G401.6 (cell line): Measurements from ENCODE around the gene PLCD4.

Experiments
- FAIRE-seq: peaks from 2 replicates; lab custom pipeline; 2012; peaks lifted over from hg19 to GRCh38; lab: Jason Lieb, UNC

The PLCD4 gene

DNA sequence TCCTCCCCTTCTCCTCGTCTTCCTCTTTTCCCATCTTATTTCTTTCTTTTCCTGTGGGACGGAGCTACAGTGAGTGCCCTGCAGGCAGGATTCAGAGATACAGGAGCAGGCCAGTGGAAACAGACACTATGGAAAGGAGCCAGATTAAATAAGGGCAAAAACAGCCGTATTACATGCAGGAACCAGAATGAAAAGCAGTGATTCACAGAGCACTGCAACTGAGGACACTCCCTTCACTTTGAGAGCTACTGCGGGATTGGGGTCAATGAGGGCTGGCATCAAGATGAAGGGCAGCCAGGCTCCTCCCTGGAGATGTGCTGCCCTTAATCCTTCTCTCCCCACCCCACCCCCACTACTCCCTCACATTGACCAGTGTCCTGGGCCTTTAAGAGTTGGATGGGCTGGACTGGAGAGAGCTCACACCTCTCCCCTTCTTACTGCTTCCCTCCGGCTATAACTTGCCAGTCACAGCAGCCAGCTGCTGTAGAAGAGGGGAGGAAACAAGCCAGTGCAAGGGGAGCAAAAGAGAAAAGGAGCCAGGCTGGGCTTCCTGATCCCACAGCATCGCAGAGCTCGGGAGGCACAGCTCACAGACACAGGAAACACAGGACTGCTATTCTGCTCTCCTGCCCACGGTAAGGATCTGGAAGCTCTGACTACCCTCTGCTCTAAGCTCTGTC, at the start of gene PLCD4:
Gene PLCD4, plus strand, starts transcription at position 464 of the 680 bp plus-strand sequence. CDS start 7,841 bp downstream, outside the sequence.
- no peak for FAIRE-seq

DNA sequence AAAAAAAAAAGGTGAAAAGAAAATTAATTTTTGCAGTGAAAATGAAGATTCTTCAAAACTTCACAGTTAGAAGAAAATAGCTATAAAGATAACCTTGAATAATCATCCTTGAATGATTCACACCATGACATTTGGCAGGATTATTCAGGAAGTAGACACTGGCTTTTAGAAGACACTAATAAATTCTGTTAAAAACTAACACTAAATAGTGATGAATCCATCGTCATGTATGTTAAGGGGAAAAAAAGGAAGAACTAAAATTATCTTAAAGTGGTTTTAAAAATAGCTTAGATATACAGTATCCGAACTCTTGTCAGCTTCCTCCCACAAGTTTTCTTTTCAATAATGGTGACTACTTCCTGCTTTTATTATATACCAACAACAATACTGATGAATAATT, 49.8 kb upstream of the PLCD4 start:
- FAIRE-seq: peak; percentile 36

DNA sequence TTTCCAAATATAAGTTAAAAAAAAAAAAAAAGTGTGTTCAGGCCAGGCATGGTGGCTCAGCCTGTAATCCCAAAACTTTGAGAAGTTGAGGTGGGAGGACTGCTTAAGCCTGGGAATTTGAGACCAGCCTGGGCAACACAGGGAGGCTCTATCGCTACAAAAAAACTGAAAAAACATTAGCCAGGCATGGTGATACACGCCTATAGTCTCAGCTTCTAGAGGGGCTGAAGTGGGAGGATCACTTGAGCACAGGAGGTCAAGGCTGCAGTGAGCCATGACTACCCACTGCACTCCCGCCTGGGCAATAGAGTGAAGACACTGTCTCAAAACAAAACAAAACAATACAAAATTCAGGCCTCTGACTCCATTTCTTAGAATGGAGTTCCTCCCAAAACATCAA, 48.7 kb upstream of the PLCD4 start:
- no peak for FAIRE-seq

DNA sequence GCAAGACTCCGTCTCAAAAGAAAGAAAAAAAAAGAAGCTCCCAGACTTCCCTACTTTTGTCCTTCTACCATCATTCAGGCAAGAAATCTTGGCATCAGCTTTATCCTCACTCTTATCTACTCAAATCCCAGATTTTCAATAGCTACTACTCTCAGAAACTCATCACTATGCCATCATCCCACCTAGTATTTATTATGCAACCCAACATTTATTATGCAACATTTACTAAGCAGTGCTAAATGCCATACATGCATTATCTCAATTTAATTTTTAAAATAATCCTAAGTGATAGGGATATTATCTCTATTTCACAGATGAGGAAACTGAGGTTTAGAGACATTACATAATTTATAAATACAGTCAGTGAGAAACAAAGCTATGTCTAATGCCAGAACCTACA, 43.6 kb upstream of the PLCD4 start:
- FAIRE-seq: no peak

DNA sequence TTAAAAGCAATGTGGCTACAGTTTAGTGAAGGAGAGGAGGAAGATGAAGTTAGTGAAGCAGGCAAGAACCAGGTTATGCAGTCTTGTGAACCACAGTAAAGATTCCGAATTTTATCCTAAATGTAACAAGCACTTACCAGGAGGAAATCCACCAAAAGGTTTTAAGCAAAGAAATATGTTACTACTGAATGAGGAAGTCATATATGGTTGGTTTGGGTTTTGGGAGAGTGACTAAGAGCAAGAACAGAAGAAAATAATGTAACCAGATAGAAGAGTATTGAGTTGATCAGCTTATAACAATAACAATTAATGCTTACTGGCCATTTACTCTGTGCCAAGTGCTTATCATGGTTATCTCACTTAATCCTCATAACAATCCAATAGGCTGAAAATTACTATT, 41.4 kb upstream of the PLCD4 start:
- FAIRE-seq: no peak

DNA sequence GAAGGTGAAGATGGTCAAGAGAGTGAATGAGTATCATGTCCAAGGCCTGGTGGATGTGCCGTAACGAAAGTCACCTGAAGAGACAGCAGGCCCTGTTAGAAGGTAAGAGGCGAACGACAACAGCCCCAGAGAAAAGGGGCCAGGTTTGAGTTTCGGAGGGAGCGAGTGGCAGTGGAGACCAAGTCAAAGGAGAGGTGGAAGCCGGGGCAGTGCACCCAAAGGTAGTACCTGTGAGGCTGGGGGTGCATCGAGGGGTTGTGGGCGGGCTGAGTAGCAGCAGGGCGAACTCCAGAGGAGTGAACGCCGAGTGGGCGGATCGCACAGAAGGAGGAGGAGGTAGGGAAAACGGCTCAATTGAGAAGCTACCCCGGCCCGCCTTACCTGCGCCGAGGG, 39.9 kb upstream of the PLCD4 start:
- no peak for FAIRE-seq

DNA sequence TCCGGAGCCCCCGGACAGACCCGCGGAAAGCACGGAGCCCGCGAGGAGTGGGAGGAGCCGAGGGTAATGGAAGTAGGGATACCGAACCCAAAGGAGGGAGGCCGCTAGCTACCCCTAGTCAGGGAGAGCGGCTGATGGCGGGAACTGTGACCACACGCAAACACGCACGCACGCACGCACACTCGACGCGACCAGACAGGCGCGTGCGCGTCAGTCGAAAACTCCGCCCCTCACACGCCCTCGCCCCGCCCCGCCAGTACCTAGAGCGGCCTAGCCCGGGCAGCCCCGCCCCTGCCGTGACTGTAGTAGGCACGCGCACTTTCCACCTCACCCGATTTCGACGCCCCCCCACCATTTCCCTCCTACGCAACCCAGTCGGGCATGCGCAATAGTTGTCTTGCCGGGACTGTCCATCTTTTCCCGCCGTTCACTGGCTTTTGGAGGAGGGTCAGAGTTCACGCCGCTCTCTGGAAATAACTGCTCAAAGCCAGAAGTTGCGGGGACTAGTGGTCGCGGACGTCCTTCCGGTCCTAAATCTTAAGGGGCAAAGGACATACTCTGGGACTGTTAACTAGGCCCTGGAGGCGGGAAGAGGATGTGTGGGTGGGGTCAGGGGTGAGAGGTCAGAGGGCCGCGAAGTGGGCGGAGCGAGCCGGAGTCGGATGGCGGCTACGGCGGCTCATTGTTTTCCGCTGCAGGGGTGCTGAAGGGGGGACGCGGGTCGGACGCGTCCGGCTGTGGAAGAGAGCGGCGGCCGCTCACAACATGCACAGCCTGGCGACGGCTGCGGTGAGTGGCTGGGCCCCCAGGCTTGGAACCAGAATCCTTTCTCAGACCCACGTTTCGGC, 39.3 kb upstream of the PLCD4 start, which contains the start of the genes CNOT9 and USP37:
Gene CNOT9, plus strand, starts transcription at position 650 of the 848 bp plus-strand sequence. Its CDS starts 116 bp downstream, at position 766.
Gene USP37, minus strand, starts transcription at position 162 of the 848 bp plus-strand sequence. CDS start 9,698 bp downstream, outside the sequence.
- peak; percentile 96 for FAIRE-seq

DNA sequence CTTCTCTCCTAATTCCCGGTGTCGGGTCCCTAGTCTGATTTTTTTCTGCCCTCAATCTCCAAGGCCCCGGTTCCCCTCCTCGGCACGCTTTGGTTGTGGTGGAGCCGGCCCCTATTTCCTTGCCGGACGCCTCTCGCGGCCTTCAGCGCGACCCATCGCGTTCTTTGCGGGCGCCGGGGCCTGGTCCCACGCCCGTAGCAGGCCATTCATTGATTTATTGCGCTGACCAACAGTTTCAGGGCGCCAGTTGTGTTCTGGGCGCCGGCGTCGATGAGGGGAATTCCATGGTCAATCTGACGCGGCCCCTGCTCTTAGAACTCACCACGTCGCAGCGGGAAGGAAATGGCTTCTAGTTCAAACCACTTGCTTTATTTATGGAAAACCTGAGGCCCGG, 38.7 kb upstream of the PLCD4 start:
- no peak for FAIRE-seq

DNA sequence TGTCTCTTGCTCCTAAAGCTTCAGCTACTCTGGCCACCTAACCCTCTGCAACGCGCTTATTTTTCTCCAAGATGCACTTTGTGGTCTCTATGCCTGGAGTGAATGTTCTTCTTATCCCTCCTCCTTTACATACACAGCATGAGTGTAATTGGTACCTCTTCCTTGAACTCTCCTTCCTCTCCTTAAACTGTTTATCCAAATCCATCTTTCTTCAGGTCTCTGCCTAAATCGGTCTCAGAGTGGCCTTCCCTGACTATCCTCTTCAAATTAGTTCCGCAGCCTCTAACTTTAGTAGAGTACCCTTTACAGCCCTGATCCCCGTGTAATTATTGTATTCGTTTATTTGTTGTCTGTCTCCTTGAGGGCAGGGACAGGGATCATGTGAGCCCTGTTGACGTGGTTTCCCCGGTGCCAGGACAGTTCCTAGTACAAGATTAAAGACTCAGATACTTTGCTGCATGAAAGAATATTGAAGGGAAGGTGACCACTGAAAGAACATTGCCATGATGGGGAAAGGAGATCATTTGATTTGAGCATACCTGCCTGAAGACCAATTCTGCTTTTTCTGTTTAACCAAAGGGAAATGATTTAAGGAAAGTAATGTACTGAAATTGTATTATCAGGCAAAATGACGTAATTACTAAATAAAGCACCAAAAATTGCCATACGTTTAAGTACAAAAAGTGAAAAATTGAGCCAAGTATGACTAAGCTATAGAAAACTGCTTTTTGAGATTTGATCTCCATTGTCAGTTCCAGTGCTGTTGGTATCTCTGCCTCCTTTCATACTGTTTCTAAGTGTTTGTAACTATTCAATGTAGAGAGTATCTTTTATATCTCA, 37.8 kb upstream of the PLCD4 start:
- FAIRE-seq: no peak

DNA sequence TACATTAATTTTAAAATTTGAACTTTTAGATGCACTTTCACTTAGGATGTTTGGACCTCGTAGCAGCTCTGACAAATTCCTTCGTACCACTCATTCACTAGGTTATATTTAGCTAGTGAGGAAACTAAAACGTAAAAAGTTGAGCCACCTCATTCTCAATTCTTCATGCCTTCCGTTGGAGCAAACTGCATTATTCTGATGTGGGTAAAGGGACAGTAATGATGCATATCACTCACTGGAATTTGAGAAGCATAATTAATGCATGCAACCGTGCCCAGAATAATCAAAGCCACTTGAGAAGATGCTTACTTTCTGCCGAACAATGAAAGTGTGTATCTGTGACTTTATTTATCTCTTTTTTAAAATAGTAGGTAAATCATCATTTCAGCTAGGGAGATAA, 36.8 kb upstream of the PLCD4 start:
- FAIRE-seq: no peak

DNA sequence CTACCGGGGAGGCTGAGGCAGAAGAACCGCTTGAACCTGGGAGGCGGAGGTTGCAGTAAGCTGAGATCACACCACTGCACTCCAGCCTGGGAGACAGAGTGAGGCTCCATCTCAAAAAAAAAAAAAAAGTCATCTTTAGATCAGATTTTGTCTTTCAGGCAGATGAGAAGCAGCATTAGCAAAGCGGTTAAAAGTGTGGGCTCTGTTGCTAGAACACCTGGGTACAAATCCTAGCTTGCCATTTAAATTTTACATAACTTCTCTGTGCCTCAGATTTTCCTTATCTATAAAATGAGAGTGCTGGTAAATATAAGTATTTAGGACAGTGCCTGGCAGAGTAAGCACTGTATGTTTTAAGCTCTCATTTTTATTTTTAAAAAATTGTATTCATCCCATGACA, 30.8 kb upstream of the PLCD4 start:
- FAIRE-seq: no peak

DNA sequence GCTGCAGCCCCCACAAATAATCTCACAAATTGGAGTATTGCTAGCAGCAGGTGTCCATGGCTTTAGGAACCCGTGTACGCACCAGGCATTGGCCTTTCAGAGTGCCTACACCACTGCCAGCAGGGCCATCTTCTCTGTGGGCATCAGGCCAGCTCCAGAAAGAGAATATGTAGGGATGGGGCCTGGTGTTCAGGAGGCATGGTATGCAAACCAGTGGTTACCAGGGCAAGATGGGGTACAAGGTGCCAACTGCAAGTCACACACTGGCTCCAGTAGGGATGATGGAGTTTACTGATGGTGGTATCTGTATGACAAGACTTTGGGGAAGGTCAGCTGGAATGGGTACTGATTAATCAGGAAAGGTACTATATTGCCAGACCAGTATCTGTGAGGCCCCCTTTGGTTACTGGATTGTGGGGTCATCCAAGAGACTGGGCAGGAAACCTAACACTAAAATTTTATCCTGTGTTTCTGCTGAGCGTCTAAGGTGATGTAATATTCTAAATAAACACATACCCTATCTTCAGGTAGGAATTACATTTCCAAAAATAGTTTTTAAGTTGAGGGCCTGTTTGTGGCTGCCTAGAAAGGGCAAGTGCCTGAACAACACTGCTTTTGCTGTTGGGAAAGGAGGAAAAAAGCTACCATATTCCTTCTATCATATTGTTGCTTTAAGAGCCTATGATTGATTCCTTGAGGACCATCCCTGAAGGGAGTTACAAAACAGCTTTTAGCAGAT, 30.0 kb upstream of the PLCD4 start:
- no peak for FAIRE-seq

DNA sequence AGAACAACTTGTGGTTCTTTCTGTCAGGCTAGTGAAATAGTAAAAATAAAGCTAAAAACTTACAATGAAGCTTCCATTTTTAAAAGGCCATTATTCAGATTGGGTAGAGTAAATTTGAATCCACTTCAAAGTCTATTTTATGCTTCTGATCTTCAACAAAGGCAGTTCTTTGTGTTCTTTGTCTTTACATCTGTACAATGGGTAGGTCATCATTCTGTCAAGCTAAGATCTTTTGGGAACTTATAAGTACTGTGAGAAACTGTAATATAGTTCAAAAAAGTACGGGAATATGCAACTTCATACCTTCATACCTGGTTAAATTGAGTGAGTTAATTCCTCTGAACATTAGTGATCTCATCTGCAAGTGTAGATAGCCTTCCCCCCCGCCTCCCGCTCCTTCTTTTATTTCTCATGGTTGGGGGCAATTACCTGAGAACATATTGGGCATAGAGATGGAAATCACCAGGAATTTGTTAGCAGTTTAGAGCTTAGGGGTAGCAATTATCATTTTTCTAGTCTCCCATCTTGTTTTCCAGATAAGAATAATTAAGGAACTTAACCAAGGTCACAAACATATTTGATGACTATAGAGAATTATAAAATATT, 29.3 kb upstream of the PLCD4 start:
- no peak for FAIRE-seq

DNA sequence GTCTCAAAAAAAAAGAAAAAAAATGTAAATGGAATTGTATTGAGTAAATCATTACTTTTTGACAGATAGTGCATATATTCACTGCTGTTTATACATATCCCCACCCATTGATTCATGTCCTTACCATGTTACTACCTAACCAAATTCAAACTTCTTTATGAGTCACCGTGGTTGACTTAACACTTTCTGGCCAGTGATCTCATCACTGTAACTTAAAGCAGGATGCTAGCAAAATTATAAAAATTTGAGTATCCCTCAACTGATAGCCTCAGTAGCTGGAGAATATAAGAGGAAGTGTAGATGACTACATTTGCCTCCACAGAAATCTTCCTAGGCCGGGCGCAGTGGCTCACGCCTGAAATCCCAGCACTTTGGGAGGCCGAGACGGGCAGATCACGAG, 25.6 kb upstream of the PLCD4 start:
- FAIRE-seq: no peak

DNA sequence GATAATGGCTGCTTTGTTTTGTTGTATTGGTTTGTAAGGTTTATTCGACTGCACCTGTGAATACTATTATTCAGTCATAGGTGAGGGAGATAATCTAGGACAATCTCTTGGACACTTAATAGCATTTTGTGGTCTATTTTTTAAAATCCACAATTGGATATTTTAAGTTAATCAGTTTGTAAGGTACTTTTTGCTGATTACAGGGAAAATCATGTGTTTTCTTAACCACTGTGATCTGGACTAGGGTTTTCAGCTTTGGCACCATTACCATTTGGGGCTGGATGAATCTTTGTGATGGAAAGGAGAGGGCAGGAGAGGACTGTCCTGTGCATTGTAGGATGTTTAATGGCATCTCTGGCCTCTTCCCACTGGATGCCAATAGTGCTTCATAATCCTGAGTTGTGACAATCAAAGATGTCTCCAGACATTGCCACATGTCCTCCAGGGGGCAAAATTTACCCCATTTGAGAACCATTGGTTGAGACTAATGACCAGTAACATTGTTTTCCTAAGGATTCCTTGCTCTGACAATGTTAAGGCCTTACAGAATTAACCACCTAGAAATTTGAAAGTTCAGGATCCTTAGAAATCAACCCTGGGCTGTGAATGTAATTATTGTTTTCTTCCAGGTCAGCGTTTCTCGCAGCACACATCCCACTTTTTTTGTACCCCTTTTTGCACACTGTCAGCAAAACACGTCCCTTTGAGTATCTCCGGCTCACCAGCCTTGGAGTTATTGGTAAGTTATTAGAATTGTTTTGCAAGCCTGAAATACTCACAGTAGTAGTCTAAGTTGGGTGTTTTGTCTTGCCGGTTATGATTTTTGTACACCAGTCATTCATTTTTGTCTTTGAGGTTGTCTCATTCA, 23.5 kb upstream of the PLCD4 start:
- FAIRE-seq: no peak

DNA sequence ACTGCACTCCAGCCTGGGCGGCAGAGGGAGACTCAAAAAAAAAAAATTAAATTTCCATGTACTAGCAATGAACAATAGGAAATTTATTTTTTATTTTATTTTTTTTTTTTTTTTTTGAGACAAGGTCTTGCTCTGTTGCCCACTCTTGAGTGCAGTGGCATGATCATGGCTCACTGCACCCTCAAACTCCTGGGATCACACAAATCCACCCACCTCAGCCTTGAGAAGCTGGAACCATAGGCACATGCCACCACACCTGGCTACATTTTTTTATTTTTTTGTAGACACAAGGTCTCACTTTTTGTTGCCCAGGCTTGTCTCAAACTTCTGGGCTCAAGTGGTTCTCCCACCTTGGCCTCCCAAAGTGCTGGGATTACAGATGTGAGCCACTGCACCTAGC, 22.2 kb upstream of the PLCD4 start:
- FAIRE-seq: no peak

DNA sequence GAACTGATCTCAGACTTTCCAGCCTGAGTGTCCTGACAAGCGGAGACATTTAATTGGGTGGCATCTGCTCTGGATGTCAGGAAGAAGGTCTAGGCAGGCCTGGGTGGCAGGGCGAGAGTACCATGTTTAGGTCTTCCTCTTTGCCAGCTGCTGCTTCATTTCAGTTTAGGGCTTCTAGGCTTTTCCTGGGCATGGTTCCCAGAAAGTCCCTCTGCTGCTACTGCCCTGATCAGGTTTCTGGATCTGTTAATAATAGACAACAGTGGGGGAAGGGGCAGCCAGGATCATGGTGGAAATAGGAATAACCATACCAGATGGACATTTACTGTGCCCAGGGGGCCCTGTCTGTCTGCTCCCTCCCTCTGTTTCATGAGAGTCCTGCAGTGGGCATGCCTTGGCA, 2.3 kb upstream of the PLCD4 start:
- no peak for FAIRE-seq

DNA sequence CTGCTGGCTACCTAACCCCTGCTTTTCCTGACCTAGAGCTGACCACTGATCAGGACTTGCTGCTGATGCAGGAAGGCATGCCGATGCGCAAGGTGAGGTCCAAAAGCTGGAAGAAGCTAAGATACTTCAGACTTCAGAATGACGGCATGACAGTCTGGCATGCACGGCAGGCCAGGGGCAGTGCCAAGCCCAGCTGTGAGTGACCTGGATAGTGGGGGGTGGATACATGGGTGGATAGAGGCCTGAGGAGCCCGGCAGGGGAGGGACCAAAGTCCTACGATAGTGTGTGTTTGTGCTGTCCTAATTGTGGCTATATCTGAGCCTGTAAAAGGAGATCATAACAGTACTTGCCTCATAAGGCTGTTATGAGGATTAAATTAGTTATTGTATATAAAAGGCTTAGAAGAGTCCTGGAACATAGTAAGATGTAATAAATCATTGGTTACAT, 8.2 kb downstream of the PLCD4 start:
- FAIRE-seq: no peak

DNA sequence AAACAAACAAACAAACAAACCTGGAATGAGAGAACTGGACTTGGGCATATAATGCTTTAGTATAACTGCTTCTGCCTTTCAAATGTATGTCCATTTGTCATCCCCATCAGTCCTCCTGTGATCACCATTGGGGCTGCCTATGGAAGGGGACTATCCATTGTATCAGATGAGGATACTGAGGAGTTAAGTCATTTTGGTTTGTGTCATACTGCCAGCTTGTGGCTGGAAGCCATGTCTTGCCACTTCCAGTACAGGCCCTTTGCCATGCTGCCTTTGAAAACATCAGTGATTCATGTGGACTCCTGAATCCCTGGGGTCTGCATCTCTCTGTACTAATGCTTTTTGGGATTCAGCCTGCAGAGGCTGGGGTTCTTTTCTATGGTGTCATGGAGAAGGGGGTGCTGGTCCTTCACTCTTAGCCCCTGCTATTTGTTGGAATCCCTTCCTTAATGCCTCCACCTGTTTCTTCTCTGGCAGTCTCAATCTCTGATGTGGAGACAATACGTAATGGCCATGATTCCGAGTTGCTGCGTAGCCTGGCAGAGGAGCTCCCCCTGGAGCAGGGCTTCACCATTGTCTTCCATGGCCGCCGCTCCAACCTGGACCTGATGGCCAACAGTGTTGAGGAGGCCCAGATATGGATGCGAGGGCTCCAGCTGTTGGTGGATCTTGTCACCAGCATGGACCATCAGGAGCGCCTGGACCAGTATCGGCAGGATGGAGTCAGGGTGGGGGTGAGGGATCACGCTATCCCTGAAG, 10.6 kb downstream of the PLCD4 start:
- no peak for FAIRE-seq

DNA sequence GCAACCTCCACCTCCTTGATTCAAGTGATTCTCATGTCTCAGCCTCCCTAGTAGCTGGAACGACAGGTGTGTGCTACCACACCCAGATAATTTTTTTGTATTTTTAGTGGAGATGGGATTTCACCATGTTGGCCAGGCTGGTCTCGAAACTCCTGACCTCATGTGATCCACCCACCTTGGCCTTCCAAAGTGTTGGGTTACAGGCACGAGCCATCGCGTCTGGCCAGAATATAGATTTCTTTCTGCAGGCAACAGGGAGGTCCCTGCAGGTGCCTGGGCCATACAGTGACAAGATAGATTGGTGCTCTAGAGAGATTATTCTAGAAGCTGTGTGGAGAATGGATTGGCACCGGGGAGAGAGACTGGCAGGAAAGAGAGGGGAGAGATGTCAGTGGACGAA, 13.3 kb downstream of the PLCD4 start:
- FAIRE-seq: no peak
